Pancreas (tissue), 10 donors: ENCODE measurements around the gene OSM. TPM values are rescaled to one million over a fixed set of nuclear protein-coding genes. Genes with fewer than 3 reads are reported as not detected.

Experiments
- ATAC-seq, 4 donors: fragments of 200-7000 bp; cut with Tn5 transposase; one replicate each; pipeline versions ENCODE4 v1.8.0 to v1.9.1; 2020; ENCODE audit warnings: mild to moderate bottlenecking in 4 of 4, moderate library complexity in 4 of 4
- DNase-seq, 6 donors: peaks; one replicate each; pipeline ENCODE4 v3.0.0-alpha.2; 2020
- FAIRE-seq: peaks from 2 replicates; lab custom pipeline; 2012; peaks lifted over from hg19 to GRCh38; lab: Jason Lieb, UNC
- H3K27ac ChIP-seq, 4 donors: fragments of 200-600 bp; sonication (generic); 1 replicate in 3 of 4; 2 replicates in 1 of 4; pipeline versions ENCODE4 v1.5.0 to v1.8.0; 2020
- H3K27me3 ChIP-seq, 4 donors: fragments of 200-600 bp; one replicate each; pipeline ENCODE4 v1.8.0; 2021
- H3K36me3 ChIP-seq, 3 donors: fragments of 200-600 bp; sonication (generic) in 1 of 3; one replicate each; pipeline versions ENCODE4 v1.5.0 to v1.8.0; 2020 to 2021
- H3K4me1 ChIP-seq, 3 donors: fragments of 200-600 bp; one replicate each; pipeline ENCODE4 v1.8.0; 2021
- H3K4me3 ChIP-seq, 4 donors: fragments of 200-600 bp; sonication (generic) in 2 of 4; one replicate each; pipeline versions ENCODE4 v1.5.0 to v1.8.0; 2020 to 2021
- H3K9me3 ChIP-seq, 4 donors: fragments of 200-600 bp; one replicate each; pipeline ENCODE4 v1.8.0; 2021
- CTCF ChIP-seq, 4 donors: fragments of 200-600 bp; sonication (generic) in 3 of 4; IDR thresholded peaks; one replicate each; pipeline versions ENCODE4 v1.5.0 to v1.8.0; 2021; ENCODE audit warnings: antibody characterized with exemption in 4 of 4
- WGBS, 2 donors: extraction: QIAGEN DNeasy Blood & Tissue Kit; methylation state at CpG; one replicate each; pipeline ENCODE4 v1.1.7; 2013; 5-methylcytosine and 5-hydroxymethylcytosine counted together
- intact Hi-C, 3 donors: fragments of 100-400 bp; cut with DNase I; formaldehyde crosslinking; loops; one replicate each; pipeline versions ENCODE4 v1.11.1 to v1.14.2; 2022
- polyA plus RNA-seq, 2 donors: library from polyadenylated mRNA; stranded (reverse); fragments of 200-250 nt; gene quantifications; one replicate each; pipeline ENCODE4 v1.2.3, GENCODE V29; 2013
- total RNA-seq, 6 donors: library from RNA; stranded (reverse); fragmentation: NEBNext Ultra II Directional in 4 of 6; extraction: Animal tissue kit (Norgen Biotek cat#: 25700) in 4 of 6; gene quantifications; one replicate each; pipeline versions ENCODE4 v1.2.1 to v1.2.4, GENCODE V29; 2021 to 2023
- donor health status: healthy with polysubstance abuse.
- donor health status: DM: no; HTN: no; CAD: no; lungs with moderate emphysema.
- donor health status: DM: no; HTN: no; CAD: no.
- donor health status: control.
- donor health status: control.
- donor health status: Bipolar disorder and iron deficiency.
- donor health status: DM: yes; HTN: yes; CAD: no.
- donor health status: DM: no; HTN: no; CAD: no.
- donor health status: DM: no; HTN: no; CAD: no.
- donor health status: DM: yes; HTN: yes; CAD: no.

The OSM gene
- total and polyA plus RNA-seq, 8 donors: 0.13 to 1.5 (median 0.26) TPM; not detected in 1

DNA sequence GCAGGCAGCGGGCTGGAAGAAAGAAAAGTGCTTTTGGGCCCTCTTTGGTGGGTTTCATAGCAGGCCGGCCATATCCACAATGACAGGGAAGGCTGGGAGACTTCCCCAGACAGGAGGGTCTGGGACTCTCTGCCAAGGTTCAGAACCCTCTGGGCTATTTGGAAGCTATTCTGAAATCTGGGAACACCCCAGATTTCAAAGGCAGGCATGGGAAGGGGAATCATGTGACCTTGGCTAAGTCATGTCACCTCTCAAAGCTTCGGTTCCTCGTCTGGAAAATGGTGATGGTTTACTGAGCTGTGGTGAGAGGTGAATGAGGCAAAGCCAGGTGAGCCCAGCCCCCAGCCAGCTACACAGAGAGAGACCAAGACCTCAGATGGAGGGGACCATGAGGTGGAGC is 18.0 kb upstream of the OSM start:
- FAIRE-seq: no peak
- DNase-seq: no peak
- Histone ChIP-seq H3K4me1 (peaks cover 0 to 7% (median 5%) of the 10 kb centered on the region in 3 donors), H3K4me3 (no peak overlapping the region), H3K27me3 (no peaks in the 10 kb centered on the region), H3K36me3 (no peaks in the 10 kb centered on the region), H3K9me3 (no peaks in the 10 kb centered on the region), H3K27ac (no peak overlapping the region)
- intact Hi-C loops: loop anchor here in 2 of 3 donors (5.0 kb wide), 2 partner anchors 98 to 103 kb away; partner anchors contain the start of gene RNF215 (in 1 of the 2)
- no peak for ATAC-seq
- WGBS, 2 donors: 83 to 90% methylated on average over 4 of the region's 4 CpGs
- TF ChIP-seq CTCF (IDR thresholded peaks at IDR 0.05): no peak

DNA sequence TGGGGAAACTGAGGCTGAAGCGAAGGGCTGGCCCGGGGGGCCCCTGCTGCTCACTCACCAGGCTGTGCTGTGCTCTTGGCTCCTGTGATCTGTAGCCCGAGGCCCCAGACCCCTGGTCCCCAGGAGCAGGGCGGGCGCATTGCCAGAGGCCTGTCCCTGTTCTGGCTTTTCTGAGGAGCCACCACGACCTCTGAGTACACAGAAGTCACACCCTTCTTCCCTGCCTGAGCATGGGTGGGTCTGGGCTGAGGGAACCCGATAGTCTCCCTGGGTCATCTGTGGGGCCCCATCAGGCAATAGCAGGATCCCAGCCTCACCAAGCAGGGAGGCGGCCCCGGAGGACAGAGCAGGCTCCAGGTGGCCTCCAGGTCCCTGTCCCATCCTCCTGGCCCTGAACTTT is 17.5 kb upstream of the OSM start:
- DNase-seq: peak in 2 of 6 donors; percentile 42 to 65
- intact Hi-C loops: no loop called here
- H3K4me1 ChIP-seq: peaks cover 0 to 7% (median 5%) of the 10 kb centered on the region in 3 donors
- WGBS, 2 donors: 82% methylated on average over 9 of the region's 9 CpGs
- no peak for ATAC-seq
- no peaks in the 10 kb centered on the region for H3K36me3 ChIP-seq
- H3K4me3 ChIP-seq: no peak overlapping the region
- no peak overlapping the region for H3K27ac ChIP-seq
- no peak for FAIRE-seq
- no peaks in the 10 kb centered on the region for H3K9me3 ChIP-seq
- no peaks in the 10 kb centered on the region for H3K27me3 ChIP-seq
- TF ChIP-seq CTCF (IDR thresholded peaks at IDR 0.05): no peak

DNA sequence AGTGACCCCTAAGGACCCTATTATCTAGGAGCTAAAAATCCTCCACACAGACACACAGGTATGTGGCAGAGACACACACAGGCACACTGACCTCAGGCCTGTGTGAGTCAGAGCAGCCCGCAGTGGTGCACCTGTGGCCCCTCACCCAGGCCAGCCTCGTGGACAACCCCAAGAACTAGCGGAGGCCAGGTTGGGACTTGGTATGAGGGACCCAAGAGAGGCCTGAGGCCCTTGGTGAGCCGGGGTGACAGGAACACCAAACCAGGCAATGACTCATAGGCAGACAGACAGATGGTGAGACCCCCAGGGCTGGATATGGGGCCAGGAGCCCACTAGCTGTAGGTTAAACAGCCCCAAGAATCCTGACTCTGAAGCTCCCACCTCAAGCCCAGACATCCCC is 16.7 kb upstream of the OSM start:
- DNase-seq: peak in 2 of 6 donors; percentile 22 to 45

DNA sequence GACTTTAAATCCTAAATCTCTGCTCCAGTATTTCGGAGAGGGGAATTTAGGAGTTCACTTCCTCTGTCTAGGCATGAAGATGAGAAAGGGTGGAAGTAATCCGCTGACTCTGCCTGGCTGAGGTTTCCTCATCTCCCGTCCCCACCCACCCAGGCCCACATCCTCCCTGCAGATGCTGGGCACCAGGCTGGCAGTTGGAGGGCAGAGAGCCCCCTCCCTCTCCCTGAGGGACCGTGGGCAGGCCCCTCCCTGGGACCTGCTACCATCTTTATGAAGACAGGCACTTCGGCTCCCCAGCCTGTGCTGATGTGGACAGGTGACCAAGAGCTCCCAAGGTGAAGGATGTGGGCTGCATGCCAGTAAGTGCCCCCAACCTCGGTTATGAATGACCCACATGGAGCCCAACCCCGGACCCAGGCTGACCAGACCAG is 16.0 kb upstream of the OSM start:
- Histone ChIP-seq H3K4me1 (no peaks in the 10 kb centered on the region), H3K36me3 (no peaks in the 10 kb centered on the region), H3K4me3 (no peak overlapping the region), H3K27me3 (no peaks in the 10 kb centered on the region), H3K27ac (no peak overlapping the region), H3K9me3 (no peaks in the 10 kb centered on the region)
- 72 to 75% methylated on average over 7 of the region's 7 CpGs for WGBS, 2 donors
- intact Hi-C loops: no loop called here
- ATAC-seq (no peak), FAIRE-seq (no peak), DNase-seq (peak in 2 of 6 donors; percentile 21 to 67)
- no peak for TF ChIP-seq CTCF (IDR thresholded peaks at IDR 0.05)

More for the DNA sequence above, 16.7 kb upstream of the OSM start:
- no peak overlapping the region for H3K4me3 ChIP-seq
- TF ChIP-seq CTCF (IDR thresholded peaks at IDR 0.05): no peak
- no peaks in the 10 kb centered on the region for H3K36me3 ChIP-seq
- WGBS, 2 donors: 91 to 92% methylated on average over 4 of the region's 4 CpGs
- no peak for FAIRE-seq
- no peak overlapping the region for H3K27ac ChIP-seq
- no peaks in the 10 kb centered on the region for H3K9me3 ChIP-seq
- H3K27me3 ChIP-seq: no peaks in the 10 kb centered on the region
- peaks cover 0 to 3% (median 2%) of the 10 kb centered on the region in 3 donors for H3K4me1 ChIP-seq
- intact Hi-C loops: no loop called here
- ATAC-seq: no peak

DNA sequence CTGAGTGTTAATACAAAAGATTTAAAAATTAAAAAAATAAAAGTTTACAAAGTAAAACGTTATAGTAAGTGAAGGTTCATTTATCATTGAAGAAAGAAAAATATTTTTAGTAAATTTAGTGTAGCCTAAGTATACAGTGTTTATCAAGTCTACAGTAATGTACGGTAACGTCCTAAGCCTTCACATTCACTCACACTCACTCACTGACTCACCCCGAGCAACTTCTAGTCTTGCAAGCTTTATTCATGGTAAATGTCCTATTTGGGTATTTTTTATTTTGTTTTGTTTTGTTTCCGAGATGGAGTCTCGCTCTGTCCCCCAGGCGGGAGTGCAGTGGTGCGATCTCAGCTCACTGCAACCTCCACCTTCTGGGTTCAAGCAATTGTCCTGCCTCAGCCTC is 13.9 kb upstream of the OSM start:
- DNase-seq (no peak), ATAC-seq (no peak), FAIRE-seq (no peak)
- intact Hi-C loops: no loop called here
- no peaks in the 10 kb centered on the region for H3K9me3 ChIP-seq
- no peak overlapping the region for H3K27ac ChIP-seq
- H3K36me3 ChIP-seq: no peaks in the 10 kb centered on the region
- no peaks in the 10 kb centered on the region for H3K27me3 ChIP-seq
- no peak for TF ChIP-seq CTCF (IDR thresholded peaks at IDR 0.05)
- no peaks in the 10 kb centered on the region for H3K4me1 ChIP-seq
- no peak overlapping the region for H3K4me3 ChIP-seq
- WGBS, 2 donors: 66 to 70% methylated on average over 8 of the region's 8 CpGs
